Endothelial cell of umbilical vein (primary cell): ENCODE results near the gene ANGPTL2.

ENCODE experiments used
- EZH2 ChIP-seq: IDR thresholded peaks from 2 replicates; pipeline ENCODE4 v1.6.1; 2012; ENCODE audit warnings: borderline replicate concordance, low read depth, mild to moderate bottlenecking, moderate library complexity, low read length, inconsistent platforms; ENCODE audit not compliant: severe bottlenecking
- MYC ChIP-seq: IDR thresholded peaks from one replicate; pipeline ENCODE4 v1.6.1; 2011; ENCODE audit warnings: mild to moderate bottlenecking, low read depth, low read length
- POLR2A ChIP-seq: IDR thresholded peaks from 2 replicates; pipeline ENCODE4 v1.6.1; 2012; ENCODE audit warnings: low read depth, mild to moderate bottlenecking, control low read depth, low read length
- POLR2AphosphoS5 ChIP-seq: IDR thresholded peaks from 2 replicates; pipeline ENCODE4 v1.6.1; 2012; ENCODE audit warnings: low read depth, mild to moderate bottlenecking, control low read depth, low read length, moderate library complexity; ENCODE audit not compliant: insufficient read depth
- TF ChIP-seq, protein P1 (sequence below), 2 donors: IDR thresholded peaks; 1 replicate in 1 of 2; 2 replicates in 1 of 2; pipeline ENCODE4 v1.5.1; 2011; ENCODE audit warnings: low read length in 2 of 2, mild to moderate bottlenecking in 2 of 2, moderate library complexity in 2 of 2, control low read depth in 1 of 2, inconsistent platforms in 1 of 2, low read depth in 1 of 2; ENCODE audit not compliant: insufficient read depth in 1 of 2; ENCODE audit errors: extremely low read depth in 1 of 2
- TF ChIP-seq, protein P2 (sequence below): IDR thresholded peaks from 2 replicates; pipeline ENCODE4 v1.6.1; 2011; ENCODE audit not compliant: insufficient read depth, insufficient read length

DNA sequence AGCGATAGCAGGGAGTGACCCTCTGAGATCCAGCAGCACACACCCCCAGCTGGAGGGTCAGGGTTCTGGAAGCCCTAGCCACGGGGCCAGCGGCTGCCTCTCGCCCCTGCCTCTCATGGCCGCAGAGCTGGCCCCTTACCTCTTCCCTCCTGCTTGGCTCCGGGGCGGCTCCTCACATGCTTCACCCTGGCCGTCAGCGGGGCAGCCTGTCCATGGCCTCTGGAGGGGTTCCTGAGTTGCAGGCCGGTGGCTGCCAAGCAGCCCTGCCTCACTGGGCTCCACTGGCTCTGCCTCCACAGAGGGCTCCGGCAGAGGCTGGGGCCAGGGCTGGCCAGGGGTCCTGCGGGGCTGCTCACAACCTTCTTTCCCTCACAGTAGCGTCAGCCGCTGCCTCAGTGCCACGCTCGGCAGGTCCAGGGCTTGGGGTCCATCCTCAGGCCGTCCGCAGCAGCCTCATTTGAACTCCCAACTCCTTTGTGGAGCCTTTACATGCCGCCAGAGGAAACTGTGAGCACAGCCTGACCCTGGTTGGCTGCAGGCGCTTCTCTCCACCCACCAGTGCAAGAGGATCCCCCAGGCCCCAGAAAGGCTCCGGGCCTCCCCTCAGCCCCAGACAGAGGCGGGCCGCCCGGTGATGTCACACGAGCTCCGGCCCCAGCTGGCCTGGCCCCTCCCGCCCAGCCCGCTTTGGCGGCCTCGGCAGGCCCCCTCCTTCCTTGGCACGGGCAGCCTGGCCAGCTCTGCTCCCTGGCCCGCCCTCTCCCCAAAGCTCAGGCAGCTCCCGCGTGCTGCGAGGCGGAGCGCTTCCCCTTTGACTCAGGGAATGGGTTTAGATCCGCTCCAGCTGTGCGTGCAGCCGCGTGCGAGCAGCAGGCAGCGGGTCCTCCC, at the start of gene ANGPTL2:
- TF ChIP-seq MYC (peak; percentile 5), POLR2A (peak; percentile 70), POLR2AphosphoS5 (peak; percentile 57), EZH2 (no peak)
- TF ChIP-seq, protein P1, sequence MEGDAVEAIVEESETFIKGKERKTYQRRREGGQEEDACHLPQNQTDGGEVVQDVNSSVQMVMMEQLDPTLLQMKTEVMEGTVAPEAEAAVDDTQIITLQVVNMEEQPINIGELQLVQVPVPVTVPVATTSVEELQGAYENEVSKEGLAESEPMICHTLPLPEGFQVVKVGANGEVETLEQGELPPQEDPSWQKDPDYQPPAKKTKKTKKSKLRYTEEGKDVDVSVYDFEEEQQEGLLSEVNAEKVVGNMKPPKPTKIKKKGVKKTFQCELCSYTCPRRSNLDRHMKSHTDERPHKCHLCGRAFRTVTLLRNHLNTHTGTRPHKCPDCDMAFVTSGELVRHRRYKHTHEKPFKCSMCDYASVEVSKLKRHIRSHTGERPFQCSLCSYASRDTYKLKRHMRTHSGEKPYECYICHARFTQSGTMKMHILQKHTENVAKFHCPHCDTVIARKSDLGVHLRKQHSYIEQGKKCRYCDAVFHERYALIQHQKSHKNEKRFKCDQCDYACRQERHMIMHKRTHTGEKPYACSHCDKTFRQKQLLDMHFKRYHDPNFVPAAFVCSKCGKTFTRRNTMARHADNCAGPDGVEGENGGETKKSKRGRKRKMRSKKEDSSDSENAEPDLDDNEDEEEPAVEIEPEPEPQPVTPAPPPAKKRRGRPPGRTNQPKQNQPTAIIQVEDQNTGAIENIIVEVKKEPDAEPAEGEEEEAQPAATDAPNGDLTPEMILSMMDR (IDR thresholded peaks at IDR 0.05; ENCODE audit: extremely low read depth in 1 of 2, insufficient read depth in 1 of 2, low read depth in 1 of 2, low read length in 2 of 2), result peak in 1 of 2 donors; percentile 5
- TF ChIP-seq, protein P2, sequence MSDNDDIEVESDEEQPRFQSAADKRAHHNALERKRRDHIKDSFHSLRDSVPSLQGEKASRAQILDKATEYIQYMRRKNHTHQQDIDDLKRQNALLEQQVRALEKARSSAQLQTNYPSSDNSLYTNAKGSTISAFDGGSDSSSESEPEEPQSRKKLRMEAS, result peak; percentile 47
